Right lobe of liver (tissue), 6 donors: Measurements from ENCODE around the gene PSMB10. TPM values are rescaled to one million over a fixed set of nuclear protein-coding genes. Genes with fewer than 3 reads are reported as not detected.

Source experiments
- ATAC-seq, 4 donors: fragments of 200-7000 bp; cut with Tn5 transposase; one replicate each; pipeline ENCODE4 v1.9.1; 2020; ENCODE audit warnings: mild to moderate bottlenecking in 4 of 4, moderate library complexity in 4 of 4
- DNase-seq, 3 donors: peaks; one replicate each; pipeline ENCODE4 v3.0.0-alpha.2; 2020
- H3K27ac ChIP-seq, 3 donors: fragments of 200-600 bp; one replicate each; pipeline ENCODE4 v1.8.0; 2022
- H3K27me3 ChIP-seq, 2 donors: fragments of 200-600 bp; one replicate each; pipeline ENCODE4 v1.8.0; 2022
- H3K36me3 ChIP-seq, 4 donors: fragments of 200-600 bp; sonication (generic) in 1 of 4; one replicate each; pipeline versions ENCODE4 v1.5.1 to v1.8.0; 2017 to 2022; ENCODE audit warnings: control low read depth in 1 of 4
- H3K4me1 ChIP-seq, 4 donors: fragments of 200-600 bp; sonication (generic) in 1 of 4; one replicate each; pipeline versions ENCODE4 v1.5.1 to v1.8.0; 2017 to 2022; ENCODE audit warnings: control low read depth in 1 of 4
- H3K4me3 ChIP-seq, 3 donors: fragments of 200-600 bp; one replicate each; pipeline ENCODE4 v1.8.0; 2022
- H3K9me3 ChIP-seq, 4 donors: fragments of 200-600 bp; sonication (generic) in 1 of 4; one replicate each; pipeline versions ENCODE4 v1.5.1 to v1.8.0; 2017 to 2022; ENCODE audit warnings: control low read depth in 1 of 4
- POLR2A ChIP-seq: fragments of 450-650 bp; IDR thresholded peaks from one replicate; pipeline ENCODE4 v1.6.1; 2017; ENCODE audit warnings: antibody characterized with exemption, mild to moderate bottlenecking
- WGBS: methylation state at CpG from one replicate; pipeline ENCODE4 v1.1.6; 2018; ENCODE audit warnings: low coverage, low lambda C conversion rate; ENCODE audit not compliant: insufficient coverage; ENCODE audit errors: missing lambda C conversion rate; 5-methylcytosine and 5-hydroxymethylcytosine counted together
- intact Hi-C, 2 donors: fragments of 100-400 bp; cut with DNase I; formaldehyde crosslinking; loops; one replicate each; pipeline versions ENCODE4 v1.11.2 to v1.14.1; 2022
- total RNA-seq, 6 experiments: library from RNA; depleted of rRNA in 2 of 6; stranded (reverse); fragments of >200 nt in 2 of 6; fragmentation: NEBNext Ultra II Directional in 3 of 6; extraction: Animal tissue kit (Norgen Biotek cat#: 25700) in 3 of 6; gene quantifications; one replicate each; pipeline versions ENCODE4 v1.1.0 to v1.2.4, GENCODE V29; 2016 to 2023
- TF ChIP-seq, protein P1 (sequence below), 4 donors: fragments of 200-600 bp in 3 of 4; fragments of 450-650 bp in 1 of 4; IDR thresholded peaks; one replicate each; pipeline versions ENCODE4 v1.5.1 to v1.8.0; 2016 to 2022; ENCODE audit warnings: antibody characterized with exemption in 4 of 4, mild to moderate bottlenecking in 2 of 4
- donor health status: DM: no; HTN: yes; CAD: no.
- donor health status: DM: no; HTN: no; CAD: no.
- donor health status: DM: no; HTN: no; CAD: no.
- donor health status: DM: no; HTN: yes; CAD: no.
- donor health status: DM: no; HTN: yes; CAD: no.

Gene PSMB10
- total RNA-seq, 6 experiments from 2014 or later: 19.0 to 39.6 (median 22.7) TPM

DNA sequence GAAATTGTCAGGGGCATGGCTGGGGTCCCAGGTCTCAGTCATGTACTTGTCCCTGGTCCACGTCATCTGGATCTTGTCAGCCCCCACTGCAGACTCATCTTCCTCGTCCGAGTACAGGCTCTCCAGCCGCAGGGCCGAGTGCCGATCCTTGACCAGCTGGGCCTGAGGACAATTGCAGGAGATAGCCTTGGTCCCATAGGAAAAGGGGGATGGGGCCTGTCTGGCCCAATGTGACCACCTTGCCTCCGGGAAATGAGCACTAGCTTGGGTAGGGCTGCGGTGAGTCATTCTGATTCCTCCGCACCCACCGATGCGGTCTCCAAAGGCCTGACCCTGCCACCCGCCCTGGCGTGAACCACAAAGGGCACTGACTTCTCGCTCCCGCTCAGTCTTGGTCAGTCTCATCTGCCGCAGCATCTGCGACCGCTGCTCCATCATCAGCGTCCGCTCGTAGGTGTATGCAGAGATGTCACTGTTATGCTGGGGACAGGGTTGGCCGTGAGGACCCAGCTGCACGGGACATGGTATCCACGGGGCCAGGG, 8.8 kb upstream of the PSMB10 start:
- H3K27ac ChIP-seq: no peak overlapping the region
- H3K4me1 ChIP-seq: peaks cover 0 to 28% (median 14%) of the 10 kb centered on the region in 4 donors
- DNase-seq: peak in 1 of 3 donors; percentile 21
- H3K36me3 ChIP-seq: peaks cover 0 to 35% (median 11%) of the 10 kb centered on the region in 4 donors
- WGBS: no CpG with 5 or more reads among the region's 24 CpGs
- H3K9me3 ChIP-seq: no peaks in the 10 kb centered on the region
- no peak for TF ChIP-seq POLR2A
- TF ChIP-seq, protein P1, sequence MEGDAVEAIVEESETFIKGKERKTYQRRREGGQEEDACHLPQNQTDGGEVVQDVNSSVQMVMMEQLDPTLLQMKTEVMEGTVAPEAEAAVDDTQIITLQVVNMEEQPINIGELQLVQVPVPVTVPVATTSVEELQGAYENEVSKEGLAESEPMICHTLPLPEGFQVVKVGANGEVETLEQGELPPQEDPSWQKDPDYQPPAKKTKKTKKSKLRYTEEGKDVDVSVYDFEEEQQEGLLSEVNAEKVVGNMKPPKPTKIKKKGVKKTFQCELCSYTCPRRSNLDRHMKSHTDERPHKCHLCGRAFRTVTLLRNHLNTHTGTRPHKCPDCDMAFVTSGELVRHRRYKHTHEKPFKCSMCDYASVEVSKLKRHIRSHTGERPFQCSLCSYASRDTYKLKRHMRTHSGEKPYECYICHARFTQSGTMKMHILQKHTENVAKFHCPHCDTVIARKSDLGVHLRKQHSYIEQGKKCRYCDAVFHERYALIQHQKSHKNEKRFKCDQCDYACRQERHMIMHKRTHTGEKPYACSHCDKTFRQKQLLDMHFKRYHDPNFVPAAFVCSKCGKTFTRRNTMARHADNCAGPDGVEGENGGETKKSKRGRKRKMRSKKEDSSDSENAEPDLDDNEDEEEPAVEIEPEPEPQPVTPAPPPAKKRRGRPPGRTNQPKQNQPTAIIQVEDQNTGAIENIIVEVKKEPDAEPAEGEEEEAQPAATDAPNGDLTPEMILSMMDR (IDR thresholded peaks at IDR 0.05): no peak
- no peak for ATAC-seq
- intact Hi-C loops: no loop called here
- H3K27me3 ChIP-seq: no peaks in the 10 kb centered on the region
- H3K4me3 ChIP-seq: no peak overlapping the region

DNA sequence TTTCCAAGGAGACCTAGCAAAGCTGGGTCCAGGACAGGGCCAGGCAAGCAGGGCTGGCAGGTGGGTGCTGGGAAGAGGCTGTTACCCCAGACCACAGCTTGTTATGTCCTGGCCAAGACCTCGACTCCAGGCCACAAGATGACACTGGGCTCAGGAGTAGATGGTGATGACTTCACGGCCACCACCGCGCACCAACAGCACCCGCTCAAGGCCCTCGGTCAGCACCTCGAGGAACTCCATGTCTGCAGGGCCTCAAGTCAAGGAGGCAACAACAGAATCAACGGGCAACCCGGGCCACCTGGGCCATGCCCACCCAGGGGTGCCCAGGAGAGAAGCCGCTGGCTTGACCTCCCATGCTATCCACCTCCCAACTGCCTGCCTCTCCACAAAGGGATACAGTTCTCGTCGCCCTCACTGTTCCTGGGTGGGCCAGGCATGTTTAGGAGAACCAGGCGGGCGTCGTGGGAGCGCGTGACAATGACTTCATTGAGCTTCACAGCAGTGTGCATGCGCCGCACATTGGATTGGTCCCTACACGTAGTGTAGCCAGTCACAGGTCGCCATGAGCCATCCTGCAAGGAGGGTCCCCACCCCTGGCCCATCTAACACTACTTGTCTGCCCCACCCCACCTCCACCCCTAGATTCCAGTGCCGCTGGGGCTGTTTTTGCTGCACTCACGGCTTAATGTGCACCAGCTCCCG, 8.2 kb upstream of the PSMB10 start:
- Histone ChIP-seq H3K4me3 (no peak overlapping the region), H3K27me3 (no peaks in the 10 kb centered on the region), H3K27ac (peak overlapping the region in 2 of 3 donors; percentile 79 to 83), H3K36me3 (peaks cover 0 to 29% (median 8%) of the 10 kb centered on the region in 4 donors), H3K9me3 (no peaks in the 10 kb centered on the region), H3K4me1 (peaks cover 0 to 34% (median 14%) of the 10 kb centered on the region in 4 donors)
- TF ChIP-seq POLR2A: no peak
- TF ChIP-seq, protein P1 (IDR thresholded peaks at IDR 0.05): no peak
- DNase-seq: peak in 1 of 3 donors; percentile 25
- intact Hi-C loops: no loop called here
- no CpG with 5 or more reads among the region's 24 CpGs for WGBS
- no peak for ATAC-seq

DNA sequence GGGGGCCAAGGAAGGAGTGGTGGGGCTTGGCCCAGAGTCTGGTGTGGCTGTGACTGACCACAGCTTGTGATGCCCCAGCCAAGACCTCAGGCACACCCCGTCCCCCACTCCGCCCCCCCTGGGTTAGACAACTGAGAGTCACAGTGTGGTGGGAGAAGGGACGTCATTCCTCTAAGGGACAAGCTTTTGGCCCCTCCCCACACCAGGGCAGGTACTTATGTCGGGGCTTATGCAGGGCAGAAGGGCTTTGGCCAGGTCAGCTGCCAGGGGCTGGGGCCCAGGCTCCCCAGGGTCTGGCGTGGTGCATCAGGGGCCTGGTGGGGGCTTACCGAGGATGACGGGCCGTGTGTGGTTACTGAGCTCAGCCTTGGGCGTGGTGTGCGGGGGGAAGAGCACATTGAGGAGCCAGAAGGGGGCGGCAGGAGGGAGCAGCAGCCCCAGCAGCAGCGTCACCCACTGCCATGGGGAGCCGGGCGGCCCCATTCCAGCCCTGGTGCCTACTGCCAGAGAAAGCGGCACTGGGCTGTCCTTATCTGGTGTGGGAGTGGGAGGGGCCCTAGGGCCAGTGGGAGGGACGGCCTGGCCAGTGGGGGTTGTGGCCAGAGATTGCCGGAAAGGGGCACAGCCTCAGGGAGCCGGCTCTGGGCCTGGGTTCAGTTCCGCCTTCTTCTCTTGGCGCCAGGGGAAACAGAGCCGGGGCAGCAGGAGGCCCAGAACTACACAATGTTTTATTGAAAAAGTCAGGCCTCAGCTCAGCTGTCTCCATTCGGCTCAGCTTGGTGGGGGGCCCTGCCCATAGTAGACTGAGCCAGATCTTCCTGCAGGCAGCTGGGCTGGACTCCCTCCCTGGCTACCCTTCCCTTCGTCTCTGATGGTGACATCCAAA, 7.2 kb upstream of the PSMB10 start, which contains the start of gene LCAT:
LCAT (minus strand) TSS at position 502 of the 886 bp plus-strand sequence; CDS start at position 483, 19 bp downstream.
- WGBS: 33% methylated on average over 3 of the region's 23 CpGs
- intact Hi-C loops: no loop called here
- Histone ChIP-seq H3K9me3 (no peaks in the 10 kb centered on the region), H3K27me3 (no peaks in the 10 kb centered on the region), H3K27ac (peak within 1 kb of the TSS; percentile 47 to 83 (median 79)), H3K4me1 (peaks cover 0 to 38% (median 14%) of the 10 kb centered on the region in 4 donors), H3K36me3 (peaks cover 0 to 22% (median 8%) of the 10 kb centered on the region in 4 donors), H3K4me3 (peak within 1 kb of the TSS; percentile 38 to 64 (median 63))
- DNase-seq: peak; percentile 88 to 95 (median 91)
- ATAC-seq: peak; percentile 77 to 84 (median 80)
- TF ChIP-seq, protein P1 (IDR thresholded peaks at IDR 0.05): no peak
- TF ChIP-seq POLR2A: peak; percentile 95

DNA sequence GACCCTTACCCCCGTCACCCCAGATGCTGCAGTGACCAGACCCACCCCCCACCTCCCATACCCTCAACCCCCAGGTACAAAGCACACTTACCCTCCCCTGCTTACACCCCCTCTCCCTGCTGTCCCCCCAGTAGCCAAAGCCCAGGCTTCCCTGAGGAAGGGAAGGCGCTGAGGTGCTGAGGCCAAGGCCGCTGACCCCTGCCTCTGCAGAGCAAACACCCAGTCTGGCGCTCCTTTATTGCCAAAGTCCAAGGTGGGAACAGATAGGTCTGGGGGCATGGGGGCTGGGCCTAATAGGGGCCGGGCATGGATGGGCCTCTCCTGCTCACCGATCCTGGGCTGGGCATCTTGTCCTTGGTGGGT, 6.6 kb upstream of the PSMB10 start:
- H3K27ac ChIP-seq: peak overlapping the region; percentile 47 to 83 (median 79)
- H3K4me1 ChIP-seq: peaks cover 0 to 38% (median 14%) of the 10 kb centered on the region in 4 donors
- DNase-seq: peak; percentile 63 to 89 (median 78)

More for the DNA sequence above, 6.6 kb upstream of the PSMB10 start:
- H3K9me3 ChIP-seq: no peaks in the 10 kb centered on the region
- H3K27me3 ChIP-seq: no peaks in the 10 kb centered on the region
- TF ChIP-seq, protein P1 (IDR thresholded peaks at IDR 0.05): no peak
- TF ChIP-seq POLR2A: no peak
- intact Hi-C loops: no loop called here
- peaks cover 0 to 21% (median 8%) of the 10 kb centered on the region in 4 donors for H3K36me3 ChIP-seq
- 0% methylated on average over 1 of the region's 6 CpGs for WGBS
- peak overlapping the region; percentile 38 to 64 (median 63) for H3K4me3 ChIP-seq
- ATAC-seq: peak; percentile 45 to 73 (median 64)
